ENCODE results near the gene ATP1B3. TPM values are rescaled to one million over a fixed set of nuclear protein-coding genes. Genes with fewer than 3 reads are reported as not detected.

ATP1B3 gene
- total and polyA plus RNA-seq, 9 of the 15 experiments (the other 6 are each of a cell fraction or from before 2014, with no cell fraction given), result 48.3 to 202 (median 123) TPM

DNA sequence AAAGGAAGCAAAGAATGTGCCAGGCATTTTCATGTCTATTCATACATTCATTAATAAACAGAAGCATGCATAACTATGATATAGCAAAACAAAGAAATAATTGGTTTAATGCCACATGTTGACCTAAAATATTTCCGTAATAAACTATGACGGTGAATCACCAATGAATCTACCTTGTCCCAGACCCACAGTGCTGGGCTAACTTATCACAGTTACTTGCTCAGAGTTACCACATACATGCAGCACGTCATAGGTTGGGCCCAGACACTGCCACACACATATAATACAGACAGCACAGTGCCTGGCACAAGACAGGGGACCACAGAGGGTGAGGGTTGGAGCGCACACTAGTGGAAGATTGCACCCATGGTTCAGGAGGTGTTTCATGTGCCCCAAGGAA lies 86.9 kb downstream of the ATP1B3 start:
- in situ Hi-C loops (cut with MboI) (loop anchor here (5.0 kb wide), 1 partner anchor 319 kb away; no protein-coding TSS in a partner anchor), intact Hi-C loops (cut with micrococcal nuclease) (loop anchor here (2.0 kb wide), 1 partner anchor 164 kb away; no protein-coding TSS in a partner anchor)
- ATAC-seq (no peak), FAIRE-seq (no peak), DNase-seq (ENCODE audit: extremely low read depth in 1 of 4, low spot score in 3 of 4) (no peak)
- Histone ChIP-seq H3K9ac (ENCODE audit: insufficient read depth in 1 of 2, low read depth in 2 of 2, low read length in 2 of 2) (no peak overlapping the region), H3K4me1 (replicated peaks in 1 of 2; ENCODE audit: control insufficient read depth in 2 of 2, insufficient read depth in 2 of 2, low read length in 2 of 2) (no peaks in the 10 kb centered on the region; a peak in 1 of 5 replicates), H3K36me3 (ENCODE audit: control insufficient read depth, insufficient read depth, low read length) (peaks cover 80% of the 10 kb centered on the region), H3K9me1 (ENCODE audit: control insufficient read depth, insufficient read depth, low read length) (no peaks in the 10 kb centered on the region), H4K20me1 (replicated peaks; ENCODE audit: control insufficient read depth, insufficient read depth, low read length) (no peaks in the 10 kb centered on the region), H3K27ac (ENCODE audit: extremely low read depth, low read depth, low read length) (no peak overlapping the region), H3K79me2 (ENCODE audit: control insufficient read depth, insufficient read depth, low read length) (no peaks in the 10 kb centered on the region), H3K4me2 (ENCODE audit: insufficient read depth, low read length) (no peak overlapping the region), H3K9me3 (replicated peaks; ENCODE audit: control insufficient read depth, insufficient read depth, low read depth, low read length) (no peaks in the 10 kb centered on the region), H3K4me3 (no peak overlapping the region), H3K27me3 (ENCODE audit: control insufficient read depth in 2 of 2, insufficient read depth in 2 of 2, low read length in 2 of 2) (no peaks in the 10 kb centered on the region), H2AFZ (ENCODE audit: low read depth, low read length) (no peak overlapping the region)
- WGBS (ENCODE audit: insufficient coverage, low coverage, missing lambda C conversion rate), result 93% methylated on average over 3 of the region's 4 CpGs
- ChIA-PET CTCF (ENCODE audit: low intra/inter-chr PET ratio) (interaction anchor here (1.1 kb wide), 1 partner anchor 317 kb away, joined by 3 read pairs; no protein-coding TSS in a partner anchor), POLR2A (no interaction called here)
- TF ChIP-seq IRF2 (CRISPR knock-in tag; IDR thresholded peaks at IDR 0.05) (no peak), CC2D1A (IDR thresholded peaks at IDR 0.05) (no peak), ATF1 (CRISPR knock-in tag; IDR thresholded peaks at IDR 0.05) (no peak), ATF1 (tag; IDR thresholded peaks at IDR 0.05) (no peak), MCM5 (IDR thresholded peaks at IDR 0.05; ENCODE audit: low read depth) (no peak), NR1H2 (CRISPR knock-in tag; IDR thresholded peaks at IDR 0.05) (no peak), GTF2A2 (tag; IDR thresholded peaks at IDR 0.05) (no peak), HNRNPLL (IDR thresholded peaks at IDR 0.05; ENCODE audit: low read depth, low read length, poor library complexity, severe bottlenecking) (no peak), ZNF717 (CRISPR knock-in tag; IDR thresholded peaks at IDR 0.05) (no peak), TAF7 (tag; IDR thresholded peaks at IDR 0.05) (no peak), TRIM24 (IDR thresholded peaks at IDR 0.05) (no peak)
- TF ChIP-seq, protein P1, sequence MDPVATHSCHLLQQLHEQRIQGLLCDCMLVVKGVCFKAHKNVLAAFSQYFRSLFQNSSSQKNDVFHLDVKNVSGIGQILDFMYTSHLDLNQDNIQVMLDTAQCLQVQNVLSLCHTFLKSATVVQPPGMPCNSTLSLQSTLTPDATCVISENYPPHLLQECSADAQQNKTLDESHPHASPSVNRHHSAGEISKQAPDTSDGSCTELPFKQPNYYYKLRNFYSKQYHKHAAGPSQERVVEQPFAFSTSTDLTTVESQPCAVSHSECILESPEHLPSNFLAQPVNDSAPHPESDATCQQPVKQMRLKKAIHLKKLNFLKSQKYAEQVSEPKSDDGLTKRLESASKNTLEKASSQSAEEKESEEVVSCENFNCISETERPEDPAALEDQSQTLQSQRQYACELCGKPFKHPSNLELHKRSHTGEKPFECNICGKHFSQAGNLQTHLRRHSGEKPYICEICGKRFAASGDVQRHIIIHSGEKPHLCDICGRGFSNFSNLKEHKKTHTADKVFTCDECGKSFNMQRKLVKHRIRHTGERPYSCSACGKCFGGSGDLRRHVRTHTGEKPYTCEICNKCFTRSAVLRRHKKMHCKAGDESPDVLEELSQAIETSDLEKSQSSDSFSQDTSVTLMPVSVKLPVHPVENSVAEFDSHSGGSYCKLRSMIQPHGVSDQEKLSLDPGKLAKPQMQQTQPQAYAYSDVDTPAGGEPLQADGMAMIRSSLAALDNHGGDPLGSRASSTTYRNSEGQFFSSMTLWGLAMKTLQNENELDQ (CRISPR knock-in tag; IDR thresholded peaks at IDR 0.05; ENCODE audit: borderline replicate concordance), result no peak
- TF ChIP-seq, protein P2, sequence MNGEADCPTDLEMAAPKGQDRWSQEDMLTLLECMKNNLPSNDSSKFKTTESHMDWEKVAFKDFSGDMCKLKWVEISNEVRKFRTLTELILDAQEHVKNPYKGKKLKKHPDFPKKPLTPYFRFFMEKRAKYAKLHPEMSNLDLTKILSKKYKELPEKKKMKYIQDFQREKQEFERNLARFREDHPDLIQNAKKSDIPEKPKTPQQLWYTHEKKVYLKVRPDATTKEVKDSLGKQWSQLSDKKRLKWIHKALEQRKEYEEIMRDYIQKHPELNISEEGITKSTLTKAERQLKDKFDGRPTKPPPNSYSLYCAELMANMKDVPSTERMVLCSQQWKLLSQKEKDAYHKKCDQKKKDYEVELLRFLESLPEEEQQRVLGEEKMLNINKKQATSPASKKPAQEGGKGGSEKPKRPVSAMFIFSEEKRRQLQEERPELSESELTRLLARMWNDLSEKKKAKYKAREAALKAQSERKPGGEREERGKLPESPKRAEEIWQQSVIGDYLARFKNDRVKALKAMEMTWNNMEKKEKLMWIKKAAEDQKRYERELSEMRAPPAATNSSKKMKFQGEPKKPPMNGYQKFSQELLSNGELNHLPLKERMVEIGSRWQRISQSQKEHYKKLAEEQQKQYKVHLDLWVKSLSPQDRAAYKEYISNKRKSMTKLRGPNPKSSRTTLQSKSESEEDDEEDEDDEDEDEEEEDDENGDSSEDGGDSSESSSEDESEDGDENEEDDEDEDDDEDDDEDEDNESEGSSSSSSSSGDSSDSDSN (IDR thresholded peaks at IDR 0.05; ENCODE audit: borderline replicate concordance in 1 of 2, low read depth in 2 of 2, low read length in 2 of 2), result no peak
- TF ChIP-seq, protein P3, sequence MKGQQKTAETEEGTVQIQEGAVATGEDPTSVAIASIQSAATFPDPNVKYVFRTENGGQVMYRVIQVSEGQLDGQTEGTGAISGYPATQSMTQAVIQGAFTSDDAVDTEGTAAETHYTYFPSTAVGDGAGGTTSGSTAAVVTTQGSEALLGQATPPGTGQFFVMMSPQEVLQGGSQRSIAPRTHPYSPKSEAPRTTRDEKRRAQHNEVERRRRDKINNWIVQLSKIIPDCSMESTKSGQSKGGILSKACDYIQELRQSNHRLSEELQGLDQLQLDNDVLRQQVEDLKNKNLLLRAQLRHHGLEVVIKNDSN (CRISPR knock-in tag; IDR thresholded peaks at IDR 0.05), result no peak
- TF ChIP-seq, protein P4, sequence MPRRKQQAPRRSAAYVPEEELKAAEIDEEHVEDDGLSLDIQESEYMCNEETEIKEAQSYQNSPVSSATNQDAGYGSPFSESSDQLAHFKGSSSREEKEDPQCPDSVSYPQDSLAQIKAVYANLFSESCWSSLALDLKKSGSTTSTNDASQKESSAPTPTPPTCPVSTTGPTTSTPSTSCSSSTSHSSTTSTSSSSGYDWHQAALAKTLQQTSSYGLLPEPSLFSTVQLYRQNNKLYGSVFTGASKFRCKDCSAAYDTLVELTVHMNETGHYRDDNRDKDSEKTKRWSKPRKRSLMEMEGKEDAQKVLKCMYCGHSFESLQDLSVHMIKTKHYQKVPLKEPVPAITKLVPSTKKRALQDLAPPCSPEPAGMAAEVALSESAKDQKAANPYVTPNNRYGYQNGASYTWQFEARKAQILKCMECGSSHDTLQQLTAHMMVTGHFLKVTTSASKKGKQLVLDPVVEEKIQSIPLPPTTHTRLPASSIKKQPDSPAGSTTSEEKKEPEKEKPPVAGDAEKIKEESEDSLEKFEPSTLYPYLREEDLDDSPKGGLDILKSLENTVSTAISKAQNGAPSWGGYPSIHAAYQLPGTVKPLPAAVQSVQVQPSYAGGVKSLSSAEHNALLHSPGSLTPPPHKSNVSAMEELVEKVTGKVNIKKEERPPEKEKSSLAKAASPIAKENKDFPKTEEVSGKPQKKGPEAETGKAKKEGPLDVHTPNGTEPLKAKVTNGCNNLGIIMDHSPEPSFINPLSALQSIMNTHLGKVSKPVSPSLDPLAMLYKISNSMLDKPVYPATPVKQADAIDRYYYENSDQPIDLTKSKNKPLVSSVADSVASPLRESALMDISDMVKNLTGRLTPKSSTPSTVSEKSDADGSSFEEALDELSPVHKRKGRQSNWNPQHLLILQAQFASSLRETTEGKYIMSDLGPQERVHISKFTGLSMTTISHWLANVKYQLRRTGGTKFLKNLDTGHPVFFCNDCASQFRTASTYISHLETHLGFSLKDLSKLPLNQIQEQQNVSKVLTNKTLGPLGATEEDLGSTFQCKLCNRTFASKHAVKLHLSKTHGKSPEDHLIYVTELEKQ (CRISPR knock-in tag; IDR thresholded peaks at IDR 0.05), result no peak
- BruUV-seq (replicated peaks), result no TSS peak
